ENCODE results near the gene FBP1.

The FBP1 gene

GRCh38 chr9:94656200-94656599, 16.9 kb upstream of the FBP1 start:
- no peak for DNase-seq (ENCODE audit: low spot score)

- no peak for DNase-seq (ENCODE audit: low spot score)
Measured at GRCh38 chr9:94655739-94656138, 16.4 kb upstream of the FBP1 start.

DNA sequence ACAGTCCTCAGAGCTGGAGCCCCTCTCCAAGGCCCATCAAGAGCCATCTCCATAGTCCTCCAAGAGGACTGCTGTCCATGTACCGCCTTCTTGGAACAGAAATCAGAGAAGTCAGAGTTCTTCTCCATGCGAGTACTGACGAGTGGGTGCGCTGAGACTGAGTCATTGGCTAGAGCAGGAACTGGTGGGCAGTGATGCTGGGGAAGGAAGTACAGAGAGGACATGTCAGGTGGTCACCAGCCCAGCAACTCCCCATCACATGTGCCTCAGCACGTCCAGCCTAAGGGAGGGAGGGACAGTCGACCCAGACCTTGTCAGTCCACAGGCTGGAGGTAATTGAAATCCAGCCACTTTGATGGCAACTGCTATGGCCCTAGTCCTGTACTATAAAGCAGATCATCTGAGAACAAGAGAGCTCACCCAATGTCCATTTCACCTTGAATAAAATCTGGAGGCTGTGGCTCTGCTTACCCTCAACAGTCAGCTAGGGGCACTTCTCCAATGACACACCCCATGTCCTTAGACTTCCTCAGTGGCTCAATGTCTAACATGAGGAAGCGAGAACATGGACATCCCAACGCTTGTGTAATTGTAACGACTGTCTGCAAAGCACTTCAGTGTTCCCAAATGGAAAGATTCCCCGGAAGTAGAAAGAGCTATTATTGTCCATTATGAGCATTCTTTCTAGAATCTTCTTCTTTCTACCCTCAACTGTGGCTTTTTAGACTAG, 15.0 kb upstream of the FBP1 start:
- no peak for DNase-seq (ENCODE audit: low spot score)

GRCh38 chr9:94650949-94651348, 11.6 kb upstream of the FBP1 start:
- no peak for DNase-seq (ENCODE audit: low spot score)

DNA sequence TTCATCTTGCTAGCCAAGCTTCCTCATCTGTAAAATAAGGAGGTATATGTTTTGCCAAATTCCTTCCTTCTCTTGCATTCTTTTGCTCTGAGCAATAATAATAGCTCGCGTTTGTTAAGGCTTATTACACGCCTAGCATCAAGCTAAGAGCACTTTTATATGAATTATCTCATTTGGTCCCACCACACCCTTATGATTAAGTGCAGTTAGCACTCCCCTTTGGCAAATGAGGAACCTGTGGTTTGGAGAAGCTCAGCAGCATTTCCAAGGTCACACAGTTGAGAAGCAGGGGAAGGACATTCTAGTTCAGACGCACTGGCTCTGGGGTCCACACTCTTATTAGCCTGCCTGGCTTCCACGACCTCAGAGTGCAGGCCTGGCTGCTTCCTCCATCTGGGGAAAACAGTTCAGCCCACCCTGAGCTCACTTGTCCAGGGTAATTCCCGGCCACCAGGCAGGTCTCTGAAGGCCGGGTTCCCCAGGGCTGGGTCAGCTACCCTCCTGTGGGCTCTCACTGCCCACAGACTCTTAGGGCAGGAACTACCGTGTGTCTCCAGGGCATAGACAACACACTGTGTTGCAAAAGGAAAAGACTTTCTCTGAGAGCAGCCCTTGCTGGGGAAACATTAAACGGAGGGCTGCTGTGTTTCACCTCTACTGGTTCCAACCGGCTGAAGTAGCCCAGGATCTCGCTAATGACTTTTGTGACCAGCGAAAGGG, 9.9 kb upstream of the FBP1 start:
- no peak for DNase-seq (ENCODE audit: low spot score)

DNA sequence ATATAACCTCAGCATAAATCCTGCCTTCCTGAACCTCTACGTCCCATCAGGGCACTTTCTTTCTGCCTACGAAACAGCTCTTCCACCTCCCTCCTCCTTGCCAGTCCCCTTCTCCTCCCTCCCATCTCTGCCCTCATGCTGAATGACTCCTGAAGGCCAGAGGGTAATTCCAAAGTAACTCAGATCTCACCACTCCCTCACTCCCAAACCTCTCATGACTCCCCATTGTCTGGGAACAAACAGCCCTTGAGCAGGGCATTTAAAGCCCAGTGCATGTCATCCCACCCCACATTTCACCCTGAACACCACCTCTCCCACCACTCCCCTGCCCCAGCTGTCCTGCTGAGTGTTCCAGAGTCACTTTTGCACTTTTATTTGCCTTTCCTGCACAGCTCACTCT, 8.9 kb upstream of the FBP1 start:
- no peak for DNase-seq (ENCODE audit: low spot score)

DNA sequence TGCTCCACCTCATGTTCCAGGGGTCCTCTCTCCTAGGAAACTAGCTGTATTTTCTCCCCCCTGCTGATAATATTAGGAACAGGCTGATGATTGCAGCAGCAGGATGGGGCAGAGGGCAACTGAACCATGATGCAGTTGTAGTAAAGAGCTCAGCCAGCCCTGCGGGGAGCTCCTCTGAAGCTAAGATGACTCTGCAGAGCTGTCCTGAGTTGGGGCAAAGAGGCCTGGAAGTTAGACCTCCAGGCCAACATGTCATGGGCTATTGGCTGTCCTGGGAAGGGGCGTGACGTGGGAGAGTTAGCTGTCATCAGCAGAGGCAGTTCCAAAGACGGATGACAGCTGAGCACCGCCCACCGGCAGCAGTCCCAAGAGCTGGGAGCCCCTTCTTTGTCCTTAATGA, 6.6 kb upstream of the FBP1 start:
- no peak for DNase-seq (ENCODE audit: low spot score)

DNA sequence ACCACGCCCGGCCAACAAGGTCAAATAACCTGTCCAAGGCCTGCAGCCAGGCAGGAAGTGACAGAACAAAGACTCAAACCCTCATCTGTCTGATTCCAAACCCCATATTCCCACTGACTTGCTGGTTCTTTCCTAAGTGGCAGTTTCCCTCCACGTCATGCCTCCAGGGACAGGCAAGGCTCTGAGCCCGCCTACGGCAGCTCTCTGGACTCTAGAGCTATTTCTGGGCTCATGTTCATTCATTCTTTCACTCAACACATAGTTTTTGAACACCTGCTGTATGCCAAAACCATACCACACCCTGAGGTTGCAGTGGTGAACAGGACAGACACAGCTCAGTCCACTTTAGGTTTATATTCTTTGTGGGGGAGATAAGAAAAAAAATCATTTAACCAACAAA, 5.2 kb upstream of the FBP1 start:
- DNase-seq (ENCODE audit: low spot score): no peak

DNA sequence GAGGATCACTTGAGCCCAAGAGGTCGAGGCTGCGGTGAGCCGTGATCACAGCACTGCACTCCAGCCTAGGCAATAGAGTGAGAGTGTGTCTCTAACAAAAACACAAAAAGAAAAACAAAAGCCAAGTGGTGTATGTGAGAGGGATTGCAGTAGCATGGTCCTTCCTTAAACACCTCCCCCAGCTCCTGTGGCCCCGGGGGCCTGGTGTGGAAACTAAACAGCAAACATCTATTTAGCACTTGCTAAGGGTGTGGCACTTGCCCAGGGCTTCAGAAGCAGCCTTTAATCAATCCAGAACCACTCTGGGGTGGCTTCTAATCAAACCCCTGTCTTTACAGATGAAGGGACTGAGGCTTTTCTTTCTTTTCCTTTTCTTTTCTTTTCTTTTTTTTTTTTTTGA, 4.4 kb upstream of the FBP1 start:
- no peak for DNase-seq (ENCODE audit: low spot score)

DNA sequence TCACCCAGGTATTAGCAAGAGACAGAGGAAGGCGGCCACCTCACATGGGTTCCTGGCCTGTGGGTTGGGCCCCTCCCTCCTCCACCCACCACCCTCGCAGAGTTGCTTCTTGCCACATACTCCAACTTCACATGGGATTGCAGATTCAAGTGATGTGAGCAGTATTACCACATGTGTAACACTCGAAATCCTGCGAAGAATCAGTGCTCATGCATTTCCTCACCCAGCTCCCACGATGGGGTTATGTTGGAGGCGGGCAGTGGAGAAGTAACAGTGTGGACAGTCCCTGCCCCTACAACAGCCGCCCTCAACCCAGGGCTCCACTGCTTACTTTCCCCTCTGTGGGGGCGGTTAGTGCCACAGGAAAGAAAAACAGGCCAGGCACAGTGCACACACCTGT, 3.9 kb upstream of the FBP1 start:
- DNase-seq (ENCODE audit: low spot score): no peak

DNA sequence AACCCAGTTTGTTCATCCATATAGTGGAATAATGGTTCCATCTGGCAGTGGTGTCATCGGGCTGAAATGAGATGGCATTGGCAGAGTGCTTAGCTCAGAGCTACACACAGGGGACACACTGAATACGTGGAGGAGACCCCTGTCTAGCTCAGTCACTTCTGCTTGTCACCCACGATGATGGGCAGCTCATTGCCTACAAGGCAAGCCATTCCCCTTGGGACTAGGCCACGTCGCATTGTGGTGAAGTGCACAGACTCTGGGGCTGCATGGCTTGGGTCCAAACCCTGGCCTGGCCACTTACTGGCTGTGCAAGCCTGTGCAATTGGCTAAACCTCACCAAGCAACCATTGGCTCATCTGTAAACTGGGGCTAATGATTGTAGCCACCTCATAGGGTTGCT, 3.2 kb upstream of the FBP1 start:
- no peak for DNase-seq (ENCODE audit: low spot score)

GRCh38 chr9:94639999-94640376, 670 bp upstream of the FBP1 start:
- DNase-seq (ENCODE audit: low spot score): no peak

- DNase-seq (ENCODE audit: low spot score): no peak
Measured at GRCh38 chr9:94638335-94639060, 820 bp downstream of the FBP1 start.

DNA sequence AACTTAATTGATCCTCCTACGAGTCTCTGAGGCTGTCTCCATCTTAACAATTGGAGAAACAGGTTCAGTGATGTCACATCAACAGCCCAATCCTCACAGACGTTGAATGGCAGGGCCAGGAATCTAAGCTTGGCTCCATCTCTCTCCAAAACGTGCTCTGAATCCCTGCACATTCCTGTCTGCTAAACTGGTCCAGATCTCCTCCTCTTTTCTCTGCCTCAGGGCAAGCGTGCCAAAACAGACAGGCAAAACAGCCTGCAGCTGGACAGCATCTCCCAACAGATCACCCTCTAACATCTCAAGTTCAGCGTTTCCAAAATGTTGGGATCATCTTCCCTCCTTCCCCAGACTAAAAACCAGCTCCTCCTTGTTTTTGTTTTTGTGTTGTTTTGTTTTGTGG, 6.6 kb downstream of the FBP1 start:
- DNase-seq (ENCODE audit: low spot score): no peak

DNA sequence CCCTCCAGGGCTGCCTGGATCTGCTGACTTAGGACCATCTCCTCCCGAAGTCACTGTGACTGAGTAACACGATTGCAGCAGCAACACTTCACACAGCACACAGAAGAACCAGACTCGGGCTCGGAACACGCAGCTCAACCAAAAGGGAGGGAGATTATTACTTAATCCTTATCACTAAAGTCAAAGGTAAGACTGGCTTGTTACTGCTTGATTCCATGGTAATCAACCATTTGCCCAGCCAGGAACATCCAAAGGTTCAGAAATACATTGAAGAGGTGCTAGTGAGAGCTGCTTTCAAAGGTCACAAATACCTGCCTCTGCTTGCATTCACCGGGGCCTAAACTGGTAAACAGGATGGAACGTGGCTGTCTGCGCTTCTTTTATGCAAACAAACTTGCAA, 7.7 kb downstream of the FBP1 start:
- DNase-seq (ENCODE audit: low spot score): no peak

DNA sequence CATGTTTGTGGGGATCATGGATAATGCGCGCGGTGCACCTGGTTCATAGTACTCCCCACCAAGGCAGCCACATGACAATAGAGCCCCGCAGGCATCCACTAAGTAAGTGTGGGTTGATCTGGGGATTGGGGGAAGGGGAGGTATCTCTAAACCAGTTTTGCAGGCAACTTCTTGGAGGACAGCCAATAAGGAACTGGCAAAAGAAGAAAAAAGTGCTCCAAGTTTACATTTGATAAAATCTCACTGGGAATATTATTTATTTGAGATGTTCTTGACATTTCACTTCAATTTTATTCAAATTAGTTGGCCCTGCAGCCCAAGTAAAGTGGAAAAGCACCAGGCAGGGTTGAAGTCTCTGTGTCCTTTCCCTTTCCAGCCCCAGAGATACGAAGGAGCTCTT, 8.5 kb downstream of the FBP1 start:
- DNase-seq (ENCODE audit: low spot score): no peak

- no peak for DNase-seq (ENCODE audit: low spot score)
Measured at GRCh38 chr9:94630281-94630680, 9.0 kb downstream of the FBP1 start.

- no peak for DNase-seq (ENCODE audit: low spot score)
Measured at GRCh38 chr9:94627287-94627686, 12.0 kb downstream of the FBP1 start.

DNA sequence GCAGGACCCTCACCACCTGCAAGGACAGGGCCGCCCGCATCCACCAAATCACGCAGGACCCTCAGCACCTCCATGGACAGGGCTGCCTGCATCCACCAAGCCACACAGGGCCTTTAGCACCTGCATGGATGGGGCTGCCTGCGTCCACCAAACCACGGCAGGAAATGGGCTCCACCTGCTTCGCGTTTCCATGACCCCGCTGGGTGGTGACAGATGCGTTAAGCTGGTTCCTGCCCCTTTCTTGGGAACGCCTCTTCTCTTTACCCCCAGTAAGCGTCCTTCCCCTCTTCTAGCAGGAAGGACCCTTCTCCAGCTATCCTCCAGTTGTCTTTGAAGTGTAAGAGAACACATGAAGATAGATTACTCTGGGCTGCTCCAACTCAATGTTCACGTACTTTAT, 13.5 kb downstream of the FBP1 start:
- no peak for DNase-seq (ENCODE audit: low spot score)

- no peak for DNase-seq (ENCODE audit: low spot score)
Measured at GRCh38 chr9:94624629-94625028, 14.7 kb downstream of the FBP1 start.

- peak; percentile 36 for DNase-seq (ENCODE audit: low spot score)
Measured at GRCh38 chr9:94623253-94623652, 16.1 kb downstream of the FBP1 start.

DNA sequence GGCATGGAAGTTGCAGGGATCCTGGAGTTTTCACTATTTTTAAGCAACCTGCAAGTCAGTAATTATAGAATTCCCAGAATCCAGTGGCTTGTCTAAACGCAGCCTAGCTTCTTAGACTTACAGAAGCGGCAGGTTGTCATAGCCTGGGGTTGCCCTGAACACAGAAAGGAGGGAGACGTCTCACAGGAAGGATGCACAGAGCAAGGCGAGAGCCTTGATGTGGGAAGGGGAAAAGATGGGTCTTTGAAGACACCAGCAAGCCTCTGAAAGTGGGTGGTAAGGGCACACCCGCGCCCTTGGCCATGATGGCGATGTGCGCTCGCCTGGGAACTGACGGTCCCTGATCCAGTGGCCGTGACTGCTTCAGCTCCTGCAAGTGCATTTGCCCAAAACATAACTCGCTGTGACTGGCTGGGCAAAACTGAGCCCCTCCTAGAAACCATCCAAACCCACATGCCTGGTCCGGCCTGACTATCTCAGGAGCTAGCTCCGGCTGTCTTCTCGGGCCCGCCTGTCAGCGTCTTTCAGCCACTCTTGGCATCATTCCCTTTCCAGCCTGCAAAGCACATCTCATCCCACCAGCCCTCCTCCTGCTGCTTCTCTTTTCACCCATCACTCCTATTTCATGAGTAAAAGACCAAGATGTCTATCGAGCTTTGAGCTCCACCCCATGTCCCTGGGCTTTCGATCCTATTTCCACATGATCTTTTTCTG, 17.1 kb downstream of the FBP1 start:
- no peak for DNase-seq (ENCODE audit: low spot score)

DNA sequence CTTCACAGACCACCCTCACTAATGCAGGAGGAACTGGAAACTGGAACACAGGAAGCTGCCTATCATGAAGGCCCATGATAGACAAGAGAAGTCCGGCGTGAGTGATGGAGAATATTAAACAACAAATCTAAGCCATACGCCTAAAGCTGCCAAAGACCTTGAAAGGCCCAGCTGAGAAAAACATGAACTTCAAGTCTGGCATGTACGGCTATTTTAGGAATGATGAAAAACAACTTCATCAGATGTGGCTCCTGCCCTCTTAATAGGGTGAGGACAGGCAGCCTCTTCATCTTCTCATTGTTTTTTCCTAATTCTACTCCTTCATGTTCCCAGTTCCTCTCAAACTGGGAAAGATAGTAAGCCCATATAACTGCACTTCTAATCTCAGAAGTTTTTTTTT, 20.3 kb downstream of the FBP1 start:
- no peak for DNase-seq (ENCODE audit: low spot score)
